GM13976 (cell line): ENCODE measurements around the gene PDXDC1.
"Not testable (repeated sequence)": the region's sequence is repeated elsewhere in the genome, so short reads cannot be mapped to it uniquely, and the experiment has no call there.

Experiments used
- DNase-seq: peaks from one replicate; pipeline ENCODE4 v3.0.0; 2012; ENCODE audit warnings: low spot score
- in situ Hi-C: fragments of 300-500 bp; cut with MboI; formaldehyde crosslinking; loops from one replicate; pipeline ENCODE4 v1.12.0; 2022; ENCODE audit warnings: low sequenced_read_pairs, mixed read lengths, inconsistent platforms; ENCODE audit not compliant: unreplicated experiment
- TF ChIP-seq, protein P1 (sequence below): IDR thresholded peaks from 2 replicates; pipeline ENCODE4 v1.5.1; 2012; ENCODE audit warnings: borderline replicate concordance, mild to moderate bottlenecking; ENCODE audit not compliant: insufficient read depth; ENCODE audit errors: extremely low read depth, missing control alignments, control extremely low read depth

PDXDC1 gene, protein sequence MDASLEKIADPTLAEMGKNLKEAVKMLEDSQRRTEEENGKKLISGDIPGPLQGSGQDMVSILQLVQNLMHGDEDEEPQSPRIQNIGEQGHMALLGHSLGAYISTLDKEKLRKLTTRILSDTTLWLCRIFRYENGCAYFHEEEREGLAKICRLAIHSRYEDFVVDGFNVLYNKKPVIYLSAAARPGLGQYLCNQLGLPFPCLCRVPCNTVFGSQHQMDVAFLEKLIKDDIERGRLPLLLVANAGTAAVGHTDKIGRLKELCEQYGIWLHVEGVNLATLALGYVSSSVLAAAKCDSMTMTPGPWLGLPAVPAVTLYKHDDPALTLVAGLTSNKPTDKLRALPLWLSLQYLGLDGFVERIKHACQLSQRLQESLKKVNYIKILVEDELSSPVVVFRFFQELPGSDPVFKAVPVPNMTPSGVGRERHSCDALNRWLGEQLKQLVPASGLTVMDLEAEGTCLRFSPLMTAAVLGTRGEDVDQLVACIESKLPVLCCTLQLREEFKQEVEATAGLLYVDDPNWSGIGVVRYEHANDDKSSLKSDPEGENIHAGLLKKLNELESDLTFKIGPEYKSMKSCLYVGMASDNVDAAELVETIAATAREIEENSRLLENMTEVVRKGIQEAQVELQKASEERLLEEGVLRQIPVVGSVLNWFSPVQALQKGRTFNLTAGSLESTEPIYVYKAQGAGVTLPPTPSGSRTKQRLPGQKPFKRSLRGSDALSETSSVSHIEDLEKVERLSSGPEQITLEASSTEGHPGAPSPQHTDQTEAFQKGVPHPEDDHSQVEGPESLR

DNA sequence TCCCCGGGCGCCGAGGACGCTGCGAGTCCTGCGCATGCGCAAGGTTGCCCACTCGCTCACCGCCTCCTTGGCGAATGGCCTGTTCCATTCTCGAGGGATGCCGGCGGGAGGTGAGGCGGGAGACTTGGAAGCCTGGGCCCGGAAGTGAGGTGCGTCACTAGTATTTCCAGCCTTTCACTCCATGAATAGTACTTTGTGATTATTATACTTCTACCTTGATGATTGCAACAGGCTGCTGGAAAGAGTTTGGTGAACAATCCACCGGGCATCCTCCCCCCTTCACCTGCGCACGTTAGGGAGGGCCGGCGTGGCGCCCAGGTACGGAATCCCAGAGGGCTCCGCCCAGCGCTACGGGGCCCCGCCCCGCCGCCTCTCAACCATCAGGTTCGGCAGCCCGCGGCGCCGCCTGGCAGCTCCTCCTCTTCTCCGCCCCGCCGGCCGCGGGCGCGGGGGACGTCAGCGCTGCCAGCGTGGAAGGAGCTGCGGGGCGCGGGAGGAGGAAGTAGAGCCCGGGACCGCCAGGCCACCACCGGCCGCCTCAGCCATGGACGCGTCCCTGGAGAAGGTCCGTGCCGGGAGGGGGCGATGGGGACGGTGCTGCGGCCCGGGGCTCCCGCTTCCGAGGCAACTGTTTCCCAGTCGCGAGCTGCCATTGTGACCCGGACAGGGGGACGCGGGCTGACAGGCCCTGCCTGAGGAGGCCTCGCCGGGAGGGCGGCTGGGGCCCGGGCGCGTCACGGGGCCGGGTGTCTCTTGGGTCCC is at the start of gene PDXDC1:
Gene PDXDC1 (plus strand): TSS at position 371 of the 762 bp plus-strand sequence. CDS start 174 bp downstream, at position 545.
- DNase-seq = peak; percentile 98
- in situ Hi-C loops = not testable (repeated sequence)

DNA sequence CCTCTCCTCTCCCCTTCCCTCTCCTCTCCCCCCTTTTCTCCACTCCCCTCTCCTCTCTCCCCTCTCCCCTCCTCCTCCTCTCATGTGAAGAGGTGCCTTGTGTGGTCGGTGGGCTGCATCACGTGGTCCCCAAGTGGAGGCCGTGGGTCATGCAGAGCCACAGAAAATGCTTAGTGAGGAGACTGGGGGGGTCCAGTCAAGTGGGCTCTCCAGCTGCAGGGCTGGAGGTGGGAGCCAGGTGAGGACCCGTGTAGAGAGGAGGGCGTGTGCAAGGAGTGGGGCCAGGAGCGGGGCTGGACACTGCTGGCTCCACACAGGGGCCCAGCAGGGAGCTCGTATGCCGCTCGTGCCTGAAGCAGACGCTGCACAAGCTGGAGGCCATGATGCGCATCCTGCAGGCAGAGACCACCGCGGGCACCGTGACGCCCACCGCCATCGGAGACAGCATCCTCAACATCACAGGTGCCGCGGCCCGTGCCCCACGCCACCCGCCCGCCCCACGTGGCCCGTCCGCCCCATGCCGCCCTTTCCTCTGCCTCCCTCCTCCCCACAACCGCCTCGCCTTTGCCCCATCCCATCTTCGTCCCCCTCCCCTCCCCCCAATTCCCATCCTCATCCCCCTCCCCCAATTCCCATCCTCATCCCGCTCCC is 46.6 kb upstream of the PDXDC1 start:
- in situ Hi-C loops, DNase-seq: not testable (repeated sequence)

DNA sequence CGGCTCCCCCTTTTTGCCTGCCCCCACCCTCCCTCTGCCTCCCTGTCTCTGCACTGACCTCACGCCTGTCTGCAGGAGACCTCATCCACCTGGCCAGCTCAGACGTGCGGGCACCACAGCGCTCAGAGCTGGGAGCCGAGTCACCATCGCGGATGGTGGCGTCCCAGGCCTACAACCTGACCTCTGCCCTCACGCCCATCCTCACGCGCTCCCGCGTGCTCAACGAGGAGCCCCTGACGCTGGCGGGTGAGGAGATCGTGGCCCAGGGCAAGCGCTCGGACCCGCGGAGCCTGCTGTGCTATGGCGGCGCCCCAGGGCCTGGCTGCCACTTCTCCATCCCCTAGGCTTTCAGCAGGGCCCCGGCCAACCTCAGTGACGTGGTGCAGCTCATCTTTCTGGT is 45.6 kb upstream of the PDXDC1 start:
- DNase-seq, in situ Hi-C loops: not testable (repeated sequence)

DNA sequence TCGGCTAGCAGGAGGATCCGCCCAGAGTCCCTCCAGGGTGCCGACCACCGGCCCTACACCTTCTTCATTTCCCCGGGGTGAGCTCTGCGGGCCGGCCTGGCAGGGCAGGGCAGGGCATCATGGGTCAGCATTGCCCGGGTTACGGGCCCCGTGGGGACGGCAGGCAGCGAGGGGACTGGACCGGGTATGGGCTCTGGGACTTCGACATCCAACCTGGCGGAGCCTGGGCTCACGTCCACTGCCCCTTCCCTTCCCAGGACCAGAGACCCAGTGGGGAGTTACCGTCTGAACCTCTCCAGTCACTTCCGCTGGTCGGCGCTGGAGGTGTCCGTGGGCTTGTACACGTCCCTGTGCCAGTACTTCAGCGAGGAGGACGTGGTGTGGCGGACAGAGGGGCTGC is 44.6 kb upstream of the PDXDC1 start:
- DNase-seq, in situ Hi-C loops: not testable (repeated sequence)

DNA sequence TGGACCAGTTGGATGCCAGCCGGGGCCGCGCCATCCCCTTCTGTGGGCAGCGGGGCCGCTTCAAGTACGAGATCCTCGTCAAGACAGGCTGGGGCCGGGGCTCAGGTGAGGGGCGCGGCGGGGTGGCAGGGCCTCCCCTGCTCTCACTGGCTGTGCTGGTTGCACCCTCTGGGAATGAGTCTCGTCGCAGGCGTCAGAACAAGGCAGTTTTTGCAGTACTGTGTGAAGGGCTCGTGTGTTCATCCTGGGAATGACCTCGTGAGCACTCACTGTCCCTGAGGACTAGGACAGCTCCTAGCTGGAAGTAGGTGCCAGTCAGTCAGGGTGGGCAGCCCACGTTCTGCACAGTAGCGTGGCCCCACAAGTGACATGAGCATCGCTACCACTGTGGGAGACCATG is 43.9 kb upstream of the PDXDC1 start:
- DNase-seq, in situ Hi-C loops: not testable (repeated sequence)

DNA sequence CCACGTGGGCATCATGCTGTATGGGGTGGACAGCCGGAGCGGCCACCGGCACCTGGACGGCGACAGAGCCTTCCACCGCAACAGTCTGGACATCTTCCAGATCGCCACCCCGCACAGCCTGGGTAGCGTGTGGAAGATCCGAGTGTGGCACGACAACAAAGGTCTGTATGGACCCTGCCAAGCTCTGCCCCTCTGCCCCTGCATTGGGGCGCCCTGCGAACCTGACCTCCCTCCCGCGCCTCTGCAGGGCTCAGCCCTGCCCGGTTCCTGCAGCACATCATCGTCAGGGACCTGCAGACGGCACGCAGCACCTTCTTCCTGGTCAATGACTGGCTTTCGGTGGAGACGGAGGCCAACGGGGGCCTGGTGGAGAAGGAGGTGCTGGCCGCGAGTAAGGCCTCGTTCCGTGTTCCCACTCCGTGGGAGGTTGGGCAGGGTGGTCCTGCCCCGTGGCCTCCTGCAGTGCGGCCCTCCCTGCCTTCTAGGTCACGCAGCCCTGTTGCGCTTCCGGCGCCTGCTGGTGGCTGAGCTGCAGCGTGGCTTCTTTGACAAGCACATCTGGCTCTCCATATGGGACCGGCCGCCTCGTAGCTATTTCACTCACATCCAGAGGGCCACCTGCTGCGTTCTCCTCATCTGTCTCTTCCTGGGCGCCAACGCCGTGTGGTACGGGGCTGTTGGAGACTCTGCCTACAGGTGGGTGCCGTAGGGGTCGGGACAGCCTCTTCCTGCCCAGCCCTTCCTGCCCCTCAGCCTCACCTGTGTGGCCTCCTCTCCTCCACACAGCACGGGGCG is 42.0 kb upstream of the PDXDC1 start:
- in situ Hi-C loops, DNase-seq: not testable (repeated sequence)

DNA sequence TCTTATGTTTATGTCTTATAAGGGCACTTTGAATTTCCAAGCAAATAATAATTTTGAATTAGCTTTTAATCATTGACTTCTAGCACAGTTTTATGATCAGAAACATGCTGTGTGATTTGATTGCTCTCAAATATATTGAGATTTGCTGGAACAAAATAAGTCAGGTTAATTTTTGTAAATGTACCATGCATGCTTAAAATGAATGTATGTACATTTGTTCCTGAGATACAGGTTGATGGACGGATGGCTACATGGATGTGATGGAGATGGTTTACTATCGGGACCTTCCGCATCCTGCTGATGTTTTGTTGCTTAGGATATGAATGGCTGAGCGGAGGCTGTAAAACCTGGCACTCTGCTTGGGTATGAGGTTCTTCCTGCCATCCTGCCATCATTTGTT is 37.7 kb upstream of the PDXDC1 start, which contains the start of gene NPIPA1:
Gene NPIPA1 (plus strand): TSS at position 301 of the 400 bp plus-strand sequence. CDS start 0 bp downstream, at position 301.
- in situ Hi-C loops = not testable (repeated sequence)

DNA sequence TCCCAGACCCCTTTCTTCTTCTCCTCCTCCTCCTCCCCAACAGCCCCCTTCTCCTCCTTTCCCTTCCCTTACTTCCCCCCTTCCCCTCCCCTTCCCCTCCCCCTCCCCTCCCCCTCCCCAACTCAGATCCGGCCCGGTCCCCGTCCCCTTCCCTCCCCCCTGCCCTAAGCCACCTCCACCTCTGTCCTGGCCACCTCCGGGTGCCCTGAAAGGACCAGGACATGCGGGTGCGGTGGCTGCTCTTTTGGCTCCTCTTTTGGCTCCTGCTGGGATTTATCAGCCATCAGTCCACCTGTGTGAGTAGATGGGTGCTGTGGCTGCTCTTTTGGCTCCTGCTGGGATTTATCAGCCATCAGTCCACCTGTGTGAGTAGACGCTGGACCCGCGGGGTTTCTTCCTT is 36.8 kb upstream of the PDXDC1 start:
- in situ Hi-C loops, DNase-seq: not testable (repeated sequence)

More for the DNA sequence above, 37.7 kb upstream of the PDXDC1 start, which contains the start of gene NPIPA1:
- not testable (repeated sequence) for DNase-seq

DNA sequence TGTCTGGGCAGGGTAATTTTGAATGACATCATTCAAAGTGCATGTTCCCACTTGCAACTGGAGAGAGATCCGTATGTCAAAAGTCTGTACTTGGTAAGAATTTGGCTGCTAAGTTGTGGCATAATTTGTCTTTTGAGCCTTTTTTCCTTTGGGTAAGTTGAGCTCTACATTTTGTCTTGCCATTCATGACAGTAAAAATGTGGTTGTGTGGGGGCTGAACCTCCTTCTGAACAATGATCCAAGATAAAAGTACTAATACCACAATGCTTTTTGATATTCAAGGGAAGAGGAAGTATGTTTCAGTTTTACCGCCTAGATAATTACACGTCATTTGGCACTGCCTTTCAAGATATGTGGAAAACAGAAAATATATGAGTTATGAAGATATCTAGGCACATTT is 32.1 kb upstream of the PDXDC1 start:
- DNase-seq, in situ Hi-C loops: not testable (repeated sequence)

DNA sequence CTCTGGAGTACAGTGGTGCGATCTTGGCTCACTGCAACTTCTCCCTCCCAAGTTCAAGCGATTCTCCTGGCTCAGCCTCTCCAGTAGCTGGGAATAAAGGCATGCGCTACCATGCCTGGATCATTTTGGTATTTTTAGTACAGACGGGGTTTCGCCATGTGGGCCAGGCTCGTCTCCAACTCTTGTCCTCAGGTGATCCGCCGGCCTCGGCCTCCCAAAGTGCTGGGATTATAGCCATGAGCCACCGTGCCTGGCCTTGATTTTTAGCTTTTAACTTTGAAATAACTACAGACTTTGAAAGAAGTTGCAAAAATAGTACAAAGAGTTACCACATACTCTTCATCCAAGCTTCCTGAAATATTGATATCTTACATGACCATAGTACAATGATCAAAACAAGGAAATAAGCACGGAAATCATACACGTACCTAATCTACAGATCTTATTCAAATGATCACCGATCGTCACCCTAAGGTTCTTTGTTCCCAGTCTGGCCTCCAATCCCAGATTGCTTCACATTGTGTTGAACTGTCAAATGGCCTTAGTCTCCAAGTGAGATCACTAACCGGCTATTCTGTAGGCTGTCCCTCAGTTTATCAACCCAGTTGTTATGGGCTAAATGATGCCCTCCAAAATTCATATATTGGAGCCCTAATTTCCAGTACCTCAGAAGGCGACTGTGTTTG is 19.1 kb upstream of the PDXDC1 start:
- peak; percentile 32 for DNase-seq
- TF ChIP-seq, protein P1, sequence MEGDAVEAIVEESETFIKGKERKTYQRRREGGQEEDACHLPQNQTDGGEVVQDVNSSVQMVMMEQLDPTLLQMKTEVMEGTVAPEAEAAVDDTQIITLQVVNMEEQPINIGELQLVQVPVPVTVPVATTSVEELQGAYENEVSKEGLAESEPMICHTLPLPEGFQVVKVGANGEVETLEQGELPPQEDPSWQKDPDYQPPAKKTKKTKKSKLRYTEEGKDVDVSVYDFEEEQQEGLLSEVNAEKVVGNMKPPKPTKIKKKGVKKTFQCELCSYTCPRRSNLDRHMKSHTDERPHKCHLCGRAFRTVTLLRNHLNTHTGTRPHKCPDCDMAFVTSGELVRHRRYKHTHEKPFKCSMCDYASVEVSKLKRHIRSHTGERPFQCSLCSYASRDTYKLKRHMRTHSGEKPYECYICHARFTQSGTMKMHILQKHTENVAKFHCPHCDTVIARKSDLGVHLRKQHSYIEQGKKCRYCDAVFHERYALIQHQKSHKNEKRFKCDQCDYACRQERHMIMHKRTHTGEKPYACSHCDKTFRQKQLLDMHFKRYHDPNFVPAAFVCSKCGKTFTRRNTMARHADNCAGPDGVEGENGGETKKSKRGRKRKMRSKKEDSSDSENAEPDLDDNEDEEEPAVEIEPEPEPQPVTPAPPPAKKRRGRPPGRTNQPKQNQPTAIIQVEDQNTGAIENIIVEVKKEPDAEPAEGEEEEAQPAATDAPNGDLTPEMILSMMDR = no peak
- in situ Hi-C loops = no loop called here
